GM21825 (cell line): Measurements from ENCODE around the gene RNF168.
"Not testable (repeated sequence)": the region's sequence is repeated elsewhere in the genome, so short reads cannot be mapped to it uniquely, and the experiment has no call there.

Experiments used
- ATAC-seq: cut with Tn5 transposase; IDR thresholded peaks from one replicate; pipeline ENCODE4 v1.9.1; 2021; ENCODE audit warnings: mild to moderate bottlenecking, moderate library complexity; ENCODE audit not compliant: unreplicated experiment

The RNF168 gene

GRCh38 chr3:196514913-196515621 is 11.5 kb upstream of the RNF168 start, which contains the start of gene SMCO1:
Gene SMCO1 (minus strand): TSS chr3:196515346. CDS start chr3:196515209, 137 bp downstream.
- ATAC-seq: no peak

- no peak for ATAC-seq
Measured at GRCh38 chr3:196514350-196514716, 10.8 kb upstream of the RNF168 start.

GRCh38 chr3:196513697-196514349 is 10.3 kb upstream of the RNF168 start:
- no peak for ATAC-seq

GRCh38 chr3:196511646-196512425 is 8.3 kb upstream of the RNF168 start:
- not testable (repeated sequence) for ATAC-seq

GRCh38 chr3:196511108-196511507 is 7.5 kb upstream of the RNF168 start:
- ATAC-seq: not testable (repeated sequence)

- ATAC-seq: no peak
Measured at GRCh38 chr3:196506687-196507086, 3.1 kb upstream of the RNF168 start.

DNA sequence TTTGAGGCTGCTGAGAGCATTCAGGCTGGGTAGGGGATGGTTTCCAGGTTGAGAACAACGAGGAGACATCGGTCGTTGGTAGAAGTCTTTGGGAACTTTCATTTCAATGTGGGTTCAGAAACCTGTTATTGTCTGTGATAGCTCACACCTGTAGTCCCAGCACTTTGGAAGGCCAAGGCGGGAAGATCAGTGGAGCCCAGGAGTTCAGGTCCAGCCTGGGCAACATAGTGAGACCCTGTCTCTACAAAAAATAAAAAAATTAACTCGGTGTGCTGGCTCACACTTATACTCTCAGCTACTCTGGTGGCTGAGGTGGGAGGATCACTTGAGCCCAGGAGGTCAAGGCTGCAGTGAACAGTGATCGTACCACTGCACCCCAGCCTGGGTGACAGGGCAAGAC is 988 bp upstream of the RNF168 start:
- no peak for ATAC-seq

- ATAC-seq: not testable (repeated sequence)
Measured at GRCh38 chr3:196504077-196504398, 470 bp upstream of the RNF168 start.

- ATAC-seq: peak; percentile 6
Measured at GRCh38 chr3:196502775-196503195, 783 bp downstream of the RNF168 start.

DNA sequence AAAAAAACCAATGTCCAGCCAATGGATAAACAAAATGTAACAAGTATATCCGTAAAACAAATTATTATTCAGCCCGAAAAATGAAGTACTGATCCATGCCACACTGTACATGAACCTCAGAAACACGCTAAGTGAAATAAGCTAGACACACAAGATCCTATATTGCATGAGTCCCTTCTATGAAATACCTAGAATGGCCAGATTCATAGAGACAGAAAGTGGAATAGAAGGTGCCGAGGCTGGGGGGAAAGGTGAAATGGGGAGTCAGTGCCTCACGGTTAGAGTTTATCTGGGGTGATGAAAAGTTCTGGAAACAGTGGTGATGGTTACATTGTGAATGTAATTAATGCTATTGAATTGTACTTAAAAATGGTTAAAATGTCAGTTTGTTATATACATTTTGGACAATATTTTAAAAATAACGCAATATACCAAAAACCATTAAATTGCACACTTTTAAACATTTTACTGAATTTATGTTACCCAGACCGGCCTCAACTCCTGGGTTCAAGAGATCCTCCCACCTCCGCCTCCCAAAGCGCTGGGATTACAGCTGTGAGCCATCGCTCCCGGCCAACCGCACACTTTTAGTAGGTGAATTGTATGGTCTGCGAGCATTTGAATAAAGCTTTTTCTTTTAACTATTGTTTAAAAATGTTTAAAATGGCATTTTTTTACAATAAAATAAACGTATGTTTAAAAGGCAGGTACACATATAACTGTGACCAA is 2.1 kb downstream of the RNF168 start:
- ATAC-seq: no peak

- ATAC-seq: no peak
Measured at GRCh38 chr3:196499807-196500524, 3.6 kb downstream of the RNF168 start.

DNA sequence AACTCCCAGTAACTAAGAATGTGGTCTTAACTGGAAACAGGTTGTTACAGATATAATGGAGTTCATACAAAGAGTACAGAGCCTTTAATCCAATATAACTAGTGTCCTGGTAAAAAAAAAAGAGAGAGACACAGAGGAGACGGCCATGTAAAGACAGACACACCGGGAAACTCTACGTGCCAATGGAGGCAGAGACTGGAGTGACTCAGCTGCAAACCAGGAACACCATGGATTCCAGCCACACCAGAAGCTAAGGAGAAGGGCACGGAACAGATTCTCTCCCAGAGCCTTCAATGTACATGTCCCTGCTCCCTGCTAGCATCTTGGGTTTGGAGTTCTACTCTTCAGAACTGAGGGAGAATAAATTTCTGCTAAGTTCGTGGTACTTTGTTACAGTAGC is 4.5 kb downstream of the RNF168 start:
- no peak for ATAC-seq

DNA sequence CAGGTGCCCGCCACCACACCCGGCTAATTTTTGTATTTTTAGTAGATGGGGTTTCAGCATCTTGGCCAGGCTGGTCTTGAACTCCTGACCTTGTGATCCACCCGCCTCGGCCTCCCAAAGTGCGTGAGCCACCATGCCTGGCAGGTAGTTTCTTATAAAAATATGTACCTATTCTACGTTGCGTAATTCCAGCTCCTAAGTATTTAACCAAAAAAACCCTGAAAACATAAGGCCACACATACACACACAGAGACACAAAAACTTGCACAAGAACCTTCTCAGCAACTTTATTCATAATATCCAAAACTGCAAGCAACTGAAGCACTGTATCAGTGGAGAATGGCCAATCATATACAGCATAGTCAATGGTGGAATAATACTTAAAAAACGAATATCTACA is 5.3 kb downstream of the RNF168 start:
- ATAC-seq: no peak

DNA sequence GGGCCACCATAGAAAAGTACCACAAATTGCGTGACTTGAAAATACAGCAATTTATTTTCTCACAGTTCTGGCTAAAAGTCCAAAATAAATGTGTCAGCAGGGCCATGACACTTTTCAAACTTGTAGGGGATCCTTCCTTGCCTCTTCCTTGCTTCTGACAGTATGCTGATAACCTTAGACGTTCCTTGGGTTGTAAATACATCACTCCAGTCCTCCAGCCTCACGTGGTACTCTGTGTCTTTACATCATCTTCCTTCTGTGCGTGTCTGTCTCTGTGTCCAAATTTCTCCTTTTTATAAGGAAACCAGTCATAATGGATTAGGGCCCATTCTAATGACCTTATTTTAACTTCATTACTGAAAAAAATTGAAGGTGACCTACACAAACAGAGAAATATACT is 7.4 kb downstream of the RNF168 start:
- no peak for ATAC-seq

GRCh38 chr3:196493292-196493691 is 10.3 kb downstream of the RNF168 start:
- ATAC-seq: no peak

DNA sequence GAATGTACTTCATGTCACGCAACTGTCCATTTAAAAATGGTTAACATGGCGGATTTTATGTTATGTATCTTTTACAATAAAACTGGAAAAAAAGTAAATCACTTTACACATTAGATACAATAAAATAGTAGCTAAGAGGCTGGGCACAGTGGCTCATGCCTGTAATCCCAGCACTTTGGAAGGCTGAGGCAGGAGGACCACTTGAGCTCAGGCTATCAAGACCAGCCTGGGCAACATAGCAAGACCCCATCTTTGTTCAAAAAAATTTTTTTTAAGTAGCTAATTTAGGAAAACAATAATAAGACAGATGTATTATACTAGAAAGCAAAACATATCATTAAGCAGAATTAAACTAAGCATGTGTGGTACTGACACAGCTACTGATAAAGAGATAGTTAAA is 11.5 kb downstream of the RNF168 start:
- no peak for ATAC-seq

DNA sequence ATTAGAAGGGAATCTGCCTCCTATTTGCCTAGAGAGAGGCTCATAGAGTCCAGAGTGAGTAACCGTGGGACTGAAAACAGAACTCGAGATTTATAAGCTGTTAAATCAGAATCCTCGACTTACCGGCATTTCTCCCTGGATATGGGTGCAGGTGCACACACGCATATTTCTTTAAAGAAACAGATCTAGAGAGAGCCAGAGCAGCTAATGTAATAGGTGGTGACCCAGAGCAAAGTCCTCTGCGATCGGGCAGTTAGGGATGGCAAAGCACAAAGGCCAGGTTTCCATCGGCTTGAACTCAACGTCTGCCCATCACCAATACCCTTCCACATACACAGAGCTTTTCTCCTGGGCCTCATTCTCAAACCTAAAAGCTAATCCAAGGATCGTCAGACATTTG is 13.8 kb downstream of the RNF168 start:
- no peak for ATAC-seq

DNA sequence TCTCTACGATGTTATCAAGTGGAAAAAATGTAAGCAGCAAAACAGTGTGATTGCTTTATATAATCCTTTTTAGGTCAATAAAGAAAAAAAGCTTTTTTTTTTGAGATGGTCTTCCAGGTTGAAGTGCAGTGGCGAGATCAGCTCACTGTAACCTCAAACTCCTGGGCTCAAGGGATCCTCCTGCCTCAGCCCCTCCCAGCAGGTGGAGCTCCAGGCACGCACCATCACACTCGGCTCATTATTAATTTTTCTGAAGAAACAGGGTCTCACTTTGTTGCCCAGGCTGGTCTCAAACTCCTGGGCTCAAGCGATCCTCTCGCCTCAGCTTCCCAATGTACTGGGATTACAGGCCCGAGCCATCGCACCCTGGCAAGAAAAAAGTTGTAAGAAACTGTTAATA is 17.3 kb downstream of the RNF168 start:
- ATAC-seq: no peak

GRCh38 chr3:196477678-196478077 is 25.9 kb downstream of the RNF168 start:
- ATAC-seq: no peak

GRCh38 chr3:196472286-196472685 is 31.3 kb downstream of the RNF168 start:
- ATAC-seq: no peak

DNA sequence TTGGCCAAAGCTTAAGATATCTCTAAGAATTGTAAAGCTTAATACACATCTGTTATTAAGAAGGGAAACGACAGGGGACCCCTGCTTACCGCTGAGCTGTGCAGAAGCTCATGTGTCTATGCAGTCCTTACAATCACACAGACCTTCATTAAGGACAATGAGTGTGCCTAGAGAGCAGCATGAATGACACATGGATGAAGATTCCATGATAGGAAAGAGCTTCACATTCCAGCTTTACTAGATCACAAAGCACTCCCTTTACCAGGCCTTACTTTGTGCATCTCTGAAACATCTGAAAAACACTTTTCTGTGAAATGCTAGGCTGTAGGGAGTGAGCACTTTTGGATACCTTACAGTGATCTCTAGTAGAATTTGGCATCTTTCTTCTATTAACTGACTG is 32.0 kb downstream of the RNF168 start:
- ATAC-seq: no peak
